HUES64 (cell line): ENCODE measurements around the gene NKD1.

ENCODE experiments used
- H3K27ac ChIP-seq: 2 replicates; pipeline ENCODE4 v1.7.0; 2013; ENCODE audit warnings: low read depth, low read length, inconsistent platforms
- H3K27me3 ChIP-seq: 2 replicates; pipeline ENCODE4 v1.6.1; 2013; ENCODE audit warnings: mild to moderate bottlenecking, low read length; ENCODE audit not compliant: insufficient read depth
- H3K36me3 ChIP-seq: 2 replicates; pipeline ENCODE4 v1.6.1; 2013; ENCODE audit warnings: mild to moderate bottlenecking, low read length; ENCODE audit not compliant: insufficient read depth
- H3K4me1 ChIP-seq: 2 replicates; pipeline ENCODE4 v1.6.1; 2013; ENCODE audit warnings: mild to moderate bottlenecking, low read length, moderate library complexity; ENCODE audit not compliant: insufficient read depth
- H3K4me3 ChIP-seq: 2 replicates; pipeline ENCODE4 v1.5.1; 2013; ENCODE audit warnings: mild to moderate bottlenecking, low read length, moderate library complexity
- H3K9ac ChIP-seq: 2 replicates; pipeline ENCODE4 v1.6.1; 2013; ENCODE audit warnings: mild to moderate bottlenecking, low read depth, low read length
- H3K9me3 ChIP-seq: 2 replicates; pipeline ENCODE4 v1.6.1; 2013; ENCODE audit warnings: low read depth, low read length; ENCODE audit not compliant: insufficient read depth
- WGBS: fragments of 150-250, 120-280 bp; methylation state at CpG from one replicate; pipeline ENCODE4 v1.1.7; 2013; ENCODE audit warnings: missing lambda C conversion rate; 5-methylcytosine and 5-hydroxymethylcytosine counted together

The NKD1 gene

GRCh38 chr16:50697421-50697715, 149.2 kb downstream of the NKD1 start:
- WGBS: 91% methylated on average over 5 of the region's 5 CpGs
- Histone ChIP-seq H3K27me3 (peaks cover 26% of the 10 kb centered on the region), H3K9me3 (no peaks in the 10 kb centered on the region), H3K4me1 (no peaks in the 10 kb centered on the region), H3K4me3 (no peak overlapping the region), H3K36me3 (no peaks in the 10 kb centered on the region), H3K9ac (no peak overlapping the region), H3K27ac (no peak overlapping the region)

- Histone ChIP-seq H3K4me3 (no peak overlapping the region), H3K27me3 (peaks cover 18% of the 10 kb centered on the region), H3K4me1 (no peaks in the 10 kb centered on the region), H3K36me3 (no peaks in the 10 kb centered on the region), H3K9ac (no peak overlapping the region), H3K27ac (no peak overlapping the region), H3K9me3 (no peaks in the 10 kb centered on the region)
- WGBS: 90% methylated on average over 19 of the region's 19 CpGs
These were observed 149.9 kb downstream of the NKD1 start for GRCh38 chr16:50697881-50698767.
